Activated CD4-positive, alpha-beta T cell treated with anti-CD3 and anti-CD28 coated beads for 1 hour (primary cell): ENCODE measurements around the gene DYSF.

Experiments used
- DNase-seq: peaks from one replicate; pipeline ENCODE4 v3.0.0-alpha.2; 2020

DYSF gene

GRCh38 chr2:71555798-71556454 lies 102.6 kb downstream of the DYSF start:
- no peak for DNase-seq

DNA sequence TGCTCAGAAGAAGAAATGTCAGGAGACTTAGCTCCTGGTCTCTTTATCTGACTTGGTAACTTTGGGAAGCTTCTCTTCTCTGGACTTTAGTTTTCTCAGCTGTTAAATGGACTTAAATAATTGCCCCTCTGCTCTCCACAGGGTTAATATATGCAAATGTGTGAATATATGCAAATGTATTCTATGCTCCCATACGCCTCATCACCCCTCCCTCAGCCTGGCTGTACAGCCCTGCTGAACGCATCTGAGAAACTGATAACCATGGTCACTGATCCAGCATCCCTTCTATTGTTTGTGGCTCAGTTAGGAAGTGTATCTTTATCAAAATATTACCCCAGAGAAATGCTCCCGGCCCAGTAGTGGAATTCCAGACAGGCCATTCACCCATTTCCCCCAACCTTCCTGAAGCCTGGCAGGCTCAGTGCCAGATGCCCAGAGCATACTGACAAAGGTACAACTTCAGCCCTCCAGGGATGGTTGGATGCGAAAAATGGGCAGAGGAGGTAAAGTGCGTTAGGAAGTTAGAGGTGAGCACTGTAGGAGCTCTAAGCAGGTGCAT lies 103.4 kb downstream of the DYSF start:
- no peak for DNase-seq

GRCh38 chr2:71557321-71557720 lies 104.0 kb downstream of the DYSF start:
- DNase-seq, result no peak

GRCh38 chr2:71558300-71559051 lies 105.1 kb downstream of the DYSF start:
- no peak for DNase-seq

DNA sequence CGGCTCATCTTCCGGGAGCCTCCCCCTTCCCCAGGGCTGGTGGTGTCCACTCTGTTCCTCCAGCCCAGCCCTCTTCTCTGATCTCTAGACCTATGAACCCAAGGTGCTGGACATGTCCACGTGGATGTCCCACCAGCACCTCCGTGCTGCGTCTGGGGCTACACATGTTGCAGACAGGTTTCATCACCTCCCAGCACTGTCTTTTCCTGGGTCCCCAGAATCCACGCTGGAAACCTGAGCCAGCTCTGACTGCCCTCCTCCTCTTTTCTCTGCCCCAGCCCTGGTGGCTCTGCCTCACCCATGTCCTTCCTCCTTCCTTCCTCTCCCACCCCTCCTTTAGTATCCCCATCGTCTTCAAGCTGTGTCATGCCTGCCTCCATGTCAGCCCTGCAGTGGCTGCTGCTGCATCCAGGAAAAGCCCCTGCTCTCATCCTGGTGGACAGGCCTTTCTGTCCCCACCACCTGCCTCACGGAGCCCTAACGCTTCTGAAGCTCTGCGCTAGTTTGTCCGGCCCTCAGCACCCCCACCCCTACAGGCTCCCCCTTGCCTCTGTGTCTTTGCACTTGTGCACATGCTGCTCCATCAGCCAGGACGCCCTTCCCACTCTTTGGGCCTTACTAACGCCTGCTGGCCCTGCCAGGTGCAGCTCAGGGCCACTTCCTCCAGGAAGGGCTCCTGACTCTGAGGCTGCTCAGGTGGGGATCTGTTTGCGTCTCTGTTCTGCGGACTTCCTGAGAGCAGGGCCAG lies 105.9 kb downstream of the DYSF start:
- DNase-seq, result no peak

DNA sequence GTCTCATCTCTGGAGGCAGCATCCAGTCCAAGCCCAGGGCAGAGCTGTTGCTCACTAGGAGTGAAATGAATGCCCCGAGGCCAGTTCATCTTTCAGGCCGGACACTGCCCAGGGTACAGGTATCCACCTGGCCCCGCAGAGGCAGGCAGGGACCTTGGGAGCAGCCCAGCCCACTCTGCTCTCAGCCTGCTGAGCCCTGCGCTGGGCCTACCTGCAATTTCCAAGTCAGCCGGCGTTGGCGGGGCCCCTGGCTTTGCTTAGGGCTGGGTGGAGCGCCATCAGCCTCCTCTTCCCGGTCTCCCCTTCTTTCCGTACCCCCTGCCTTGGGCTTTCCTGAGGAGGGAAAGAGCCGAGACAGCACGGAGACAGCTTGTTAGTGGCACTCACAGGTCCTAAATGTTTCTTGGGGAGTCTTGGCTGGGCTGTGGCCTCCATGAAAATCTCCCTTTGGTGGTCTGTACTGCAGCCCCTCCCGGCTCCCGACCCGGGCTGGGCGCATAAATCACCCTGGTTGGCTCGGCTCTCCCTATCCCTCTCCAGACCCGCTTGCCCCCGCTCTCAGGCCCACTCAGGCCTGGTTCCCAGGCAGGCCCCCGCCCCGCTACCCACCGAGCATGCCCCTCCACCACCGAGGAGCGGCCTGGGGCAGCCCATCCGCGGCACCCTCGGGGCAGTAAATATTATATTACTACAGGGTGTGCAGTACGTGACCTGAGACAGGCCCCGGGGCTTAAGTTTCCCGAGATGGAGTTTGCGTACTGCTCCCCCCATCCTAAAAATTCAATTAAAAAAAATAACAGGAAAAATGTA lies 106.7 kb downstream of the DYSF start:
- DNase-seq, result no peak

DNA sequence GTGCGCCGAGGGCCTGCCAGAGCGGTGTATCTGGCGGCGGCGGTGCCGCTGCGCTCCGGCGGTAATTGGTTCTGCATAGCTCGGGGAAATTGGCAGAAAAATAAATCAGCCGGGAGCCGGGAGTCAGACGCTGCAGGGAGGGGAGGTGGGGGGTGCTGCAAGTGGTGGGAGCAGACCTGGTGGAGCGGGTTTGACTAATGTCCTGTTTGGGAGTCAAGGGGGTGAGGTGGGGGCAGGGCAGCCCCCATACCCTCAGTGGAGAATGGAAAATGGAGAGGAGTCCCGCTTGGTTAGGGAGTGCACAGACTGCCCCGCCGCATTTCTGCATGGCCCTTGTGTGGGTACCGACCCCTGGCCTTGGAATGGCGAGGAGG lies 107.3 kb downstream of the DYSF start:
- DNase-seq, result no peak

DNA sequence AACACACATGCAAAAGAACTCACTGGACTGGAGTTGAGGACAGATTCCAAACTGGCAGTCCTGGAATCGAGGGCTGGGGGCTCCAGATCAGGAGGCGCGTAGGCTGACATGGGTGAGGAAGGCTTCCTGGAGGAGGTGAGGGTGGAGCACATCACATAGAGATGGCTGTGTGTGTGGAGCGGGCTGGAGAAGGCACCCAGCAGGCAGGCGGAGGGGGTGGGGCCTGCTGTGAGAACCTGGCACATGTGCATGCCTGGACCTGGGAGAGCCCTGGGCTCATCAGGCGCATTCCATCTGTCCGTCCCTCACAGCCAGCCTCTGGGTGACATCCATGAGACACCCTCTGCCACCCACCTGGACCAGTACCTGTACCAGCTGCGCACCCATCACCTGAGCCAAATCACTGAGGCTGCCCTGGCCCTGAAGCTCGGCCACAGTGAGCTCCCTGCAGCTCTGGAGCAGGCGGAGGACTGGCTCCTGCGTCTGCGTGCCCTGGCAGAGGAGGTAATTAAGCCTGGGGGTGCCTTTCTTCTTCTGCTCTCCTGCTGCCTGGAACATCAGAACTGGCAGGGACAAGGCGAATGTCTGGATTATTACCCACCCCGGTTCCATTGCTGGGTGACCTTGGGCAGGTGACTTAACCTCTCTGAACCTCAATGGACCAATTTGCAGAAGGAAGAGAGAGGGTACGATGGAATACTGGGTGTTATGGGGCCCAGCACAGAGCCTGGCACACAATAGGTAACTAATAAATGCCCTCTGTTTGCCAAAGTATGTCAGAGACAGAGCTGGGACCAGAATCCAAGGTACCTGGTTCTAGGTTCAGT lies 108.3 kb downstream of the DYSF start:
- no peak for DNase-seq

GRCh38 chr2:71562518-71562917 lies 109.2 kb downstream of the DYSF start:
- no peak for DNase-seq

- no peak for DNase-seq
Measured at GRCh38 chr2:71563872-71564271, 110.5 kb downstream of the DYSF start.

DNA sequence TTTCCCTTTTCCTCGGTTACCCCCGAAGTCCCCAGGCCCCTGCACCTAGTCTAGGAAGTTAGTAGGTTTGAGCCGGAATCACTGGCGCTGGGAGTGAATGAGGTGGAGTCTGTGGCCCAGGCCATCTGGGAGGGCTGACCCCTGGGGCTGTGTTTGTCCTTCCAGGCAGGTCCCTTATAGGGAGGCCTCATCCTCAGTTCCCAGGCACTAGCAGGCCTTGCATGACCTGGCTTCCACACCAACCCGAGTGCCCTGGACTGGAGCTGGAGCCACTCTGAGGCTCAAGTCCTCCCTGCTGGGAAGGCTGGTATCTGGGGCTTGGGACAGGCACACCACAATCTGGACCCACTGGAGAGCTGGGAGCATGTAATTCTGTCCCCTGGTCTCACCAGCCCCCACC lies 111.0 kb downstream of the DYSF start:
- DNase-seq, result no peak

DNA sequence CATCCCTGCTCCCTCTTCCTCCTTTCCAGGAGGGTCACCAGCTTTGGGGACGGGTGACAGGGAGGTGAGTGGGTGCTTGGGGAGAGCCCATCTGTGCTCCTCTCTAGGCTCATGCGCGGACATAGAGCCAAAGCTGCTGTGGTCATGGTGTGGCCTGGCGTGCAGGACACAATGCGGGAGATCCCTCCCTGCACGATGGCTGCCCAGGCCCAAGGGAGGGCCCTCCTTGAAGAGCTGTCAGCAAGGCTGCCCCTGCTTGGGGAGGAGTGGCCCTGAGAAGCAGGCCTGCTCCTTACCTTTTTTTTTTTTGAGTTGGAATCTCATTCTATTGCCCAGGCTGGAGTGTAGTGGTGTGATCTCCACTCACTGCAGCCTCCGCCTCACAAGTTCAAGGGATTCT lies 111.4 kb downstream of the DYSF start:
- no peak for DNase-seq

- DNase-seq, result no peak
Measured at GRCh38 chr2:71566372-71566771, 113.0 kb downstream of the DYSF start.

DNA sequence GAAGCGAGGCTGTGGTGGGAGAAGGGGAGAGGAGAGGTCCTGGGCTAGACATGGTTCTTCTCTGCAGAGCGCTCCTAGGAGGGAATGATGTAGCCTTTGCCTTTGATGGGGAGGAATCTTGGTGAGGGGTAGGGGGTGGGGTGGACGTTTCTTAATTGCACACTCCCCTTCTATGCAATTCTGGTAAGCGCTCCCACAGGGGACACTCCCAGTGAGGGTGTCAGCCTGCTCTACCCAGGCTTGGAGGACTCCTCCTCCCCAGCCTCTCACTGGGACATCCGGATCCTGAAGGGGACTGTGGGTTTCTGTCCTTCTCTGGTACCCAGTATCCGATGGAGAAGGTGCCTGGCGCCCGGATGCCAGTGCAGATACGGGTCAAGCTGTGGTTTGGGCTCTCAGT lies 114.3 kb downstream of the DYSF start:
- DNase-seq, result no peak

DNA sequence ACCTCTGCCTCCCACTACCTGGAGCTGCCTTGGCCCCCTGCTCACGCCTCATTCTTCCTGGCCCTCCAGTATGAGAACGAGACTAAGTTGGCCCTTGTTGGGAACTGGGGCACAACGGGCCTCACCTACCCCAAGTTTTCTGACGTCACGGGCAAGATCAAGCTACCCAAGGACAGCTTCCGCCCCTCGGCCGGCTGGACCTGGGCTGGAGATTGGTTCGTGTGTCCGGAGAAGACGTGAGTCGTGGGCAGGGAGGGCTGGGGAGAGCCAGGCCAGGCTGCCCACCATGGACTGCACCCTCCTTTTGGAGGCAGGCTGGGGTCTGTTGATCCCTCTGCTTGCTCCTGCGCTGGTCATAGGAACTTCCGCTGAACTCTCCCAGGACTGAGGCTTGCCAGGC lies 114.7 kb downstream of the DYSF start:
- DNase-seq, result no peak

- DNase-seq, result no peak
Measured at GRCh38 chr2:71570511-71570910, 117.2 kb downstream of the DYSF start.

- DNase-seq, result no peak
Measured at GRCh38 chr2:71570951-71571460, 117.6 kb downstream of the DYSF start.

DNA sequence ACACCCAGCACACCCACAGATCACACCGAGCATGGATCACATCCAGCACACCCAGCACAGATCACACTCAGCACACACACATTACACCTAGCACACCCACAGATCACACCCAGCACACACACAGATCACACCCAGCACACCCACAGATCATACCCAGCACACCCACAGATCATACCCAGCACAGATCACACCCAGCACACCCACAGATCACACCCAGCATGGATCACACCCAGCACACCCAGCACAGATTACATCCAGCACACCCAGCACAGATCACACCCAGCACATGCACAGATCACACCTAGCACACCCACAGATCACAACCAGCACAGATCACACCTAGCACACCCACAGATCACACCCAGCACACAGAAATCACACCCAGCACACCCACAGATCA lies 118.6 kb downstream of the DYSF start:
- DNase-seq, result no peak

DNA sequence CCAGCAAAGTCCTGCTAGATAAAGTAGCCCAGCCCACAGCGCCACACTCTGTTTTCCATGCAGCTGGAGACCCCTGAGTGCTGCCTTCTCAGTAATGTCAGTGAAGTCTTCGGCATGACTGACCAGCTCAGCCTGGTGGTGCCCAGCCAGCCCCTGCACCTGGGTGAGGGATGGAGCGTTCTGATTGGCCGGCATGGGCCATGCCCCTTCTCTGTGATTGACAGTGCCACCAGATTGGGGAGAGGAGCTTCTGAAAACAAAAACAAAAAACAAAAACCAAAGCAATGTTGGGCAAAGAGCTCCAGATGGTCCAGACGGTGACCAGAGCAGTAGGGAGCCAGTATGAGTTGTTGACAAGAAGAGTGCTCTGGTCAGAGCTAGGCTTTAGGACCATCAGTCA lies 122.6 kb downstream of the DYSF start:
- DNase-seq, result no peak

DNA sequence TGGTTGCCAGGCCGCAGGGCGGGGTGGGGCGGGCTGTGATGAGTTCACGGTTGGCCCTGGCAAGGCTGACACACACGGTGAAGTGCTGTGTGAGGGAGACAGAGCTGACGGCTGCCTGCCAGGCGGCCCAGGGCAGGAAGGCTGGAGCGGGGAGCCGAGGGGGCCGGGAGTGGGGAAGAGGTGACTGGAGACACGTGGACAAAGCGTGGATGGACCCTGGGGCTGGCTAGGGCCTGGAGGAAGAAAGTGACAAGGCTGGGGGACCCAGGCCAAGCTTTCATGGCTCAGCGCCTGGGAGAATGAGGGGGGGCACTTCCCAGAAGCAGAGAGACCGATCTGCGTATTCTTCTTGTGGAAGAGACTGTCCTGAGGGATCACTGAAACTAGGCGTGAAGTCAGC lies 123.2 kb downstream of the DYSF start:
- DNase-seq, result no peak

DNA sequence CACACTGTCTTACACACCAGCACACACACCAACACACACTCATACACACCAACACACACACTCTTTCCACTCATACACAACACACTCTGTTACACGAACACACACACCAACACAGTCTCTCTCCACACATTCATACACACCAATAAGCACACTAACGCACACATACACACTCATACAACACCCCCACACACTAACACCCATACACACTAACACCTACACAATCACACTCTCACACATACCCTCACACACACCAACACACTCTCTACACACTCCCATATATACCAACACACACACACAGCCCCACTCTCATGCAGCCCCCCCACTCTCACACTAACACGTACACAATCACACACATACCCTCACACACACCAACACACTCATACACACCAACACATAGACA lies 123.8 kb downstream of the DYSF start:
- DNase-seq, result no peak
